BE2C (cell line): ENCODE measurements around the gene SULT4A1.

ENCODE experiments used
- DNase-seq: peaks from one replicate; pipeline ENCODE4 v3.0.0-alpha.2; 2020
- H3K27me3 ChIP-seq: fragments of 250-450 bp; sonication (Bioruptor Pico); 2 replicates; pipeline ENCODE4 v1.5.1; 2020; ENCODE audit warnings: mild to moderate bottlenecking
- H3K36me3 ChIP-seq: fragments of 250-450 bp; sonication (Bioruptor Pico); 2 replicates; pipeline ENCODE4 v1.5.1; 2020; ENCODE audit warnings: mild to moderate bottlenecking
- H3K4me1 ChIP-seq: fragments of 250-450 bp; sonication (Bioruptor Pico); 2 replicates; pipeline ENCODE4 v1.5.1; 2020
- H3K4me3 ChIP-seq: 2 replicates; pipeline ENCODE4 v1.5.1; 2011; ENCODE audit warnings: low read depth, low read length
- H3K9me3 ChIP-seq: fragments of 250-450 bp; sonication (Bioruptor Pico); 2 replicates; pipeline ENCODE4 v1.5.1; 2020
- CTCF ChIP-seq: IDR thresholded peaks from 2 replicates; pipeline ENCODE4 v1.5.1; 2012; ENCODE audit warnings: mild to moderate bottlenecking, low read depth, low read length

SULT4A1 gene

GRCh38 chr22:43833286-43834240 lies 28.8 kb downstream of the SULT4A1 start:
- Histone ChIP-seq H3K36me3 (no peaks in the 10 kb centered on the region), H3K4me1 (peaks cover 14% of the 10 kb centered on the region), H3K9me3 (no peaks in the 10 kb centered on the region), H3K4me3 (no peak overlapping the region), H3K27me3 (no peaks in the 10 kb centered on the region)
- no peak for TF ChIP-seq CTCF
- DNase-seq, result no peak

- Histone ChIP-seq H3K9me3 (no peaks in the 10 kb centered on the region), H3K4me1 (peaks cover 17% of the 10 kb centered on the region), H3K27me3 (no peaks in the 10 kb centered on the region), H3K4me3 (no peak overlapping the region), H3K36me3 (no peaks in the 10 kb centered on the region)
- DNase-seq, result no peak
- TF ChIP-seq CTCF, result no peak
Observed at GRCh38 chr22:43832393-43833265, 29.7 kb downstream of the SULT4A1 start.

DNA sequence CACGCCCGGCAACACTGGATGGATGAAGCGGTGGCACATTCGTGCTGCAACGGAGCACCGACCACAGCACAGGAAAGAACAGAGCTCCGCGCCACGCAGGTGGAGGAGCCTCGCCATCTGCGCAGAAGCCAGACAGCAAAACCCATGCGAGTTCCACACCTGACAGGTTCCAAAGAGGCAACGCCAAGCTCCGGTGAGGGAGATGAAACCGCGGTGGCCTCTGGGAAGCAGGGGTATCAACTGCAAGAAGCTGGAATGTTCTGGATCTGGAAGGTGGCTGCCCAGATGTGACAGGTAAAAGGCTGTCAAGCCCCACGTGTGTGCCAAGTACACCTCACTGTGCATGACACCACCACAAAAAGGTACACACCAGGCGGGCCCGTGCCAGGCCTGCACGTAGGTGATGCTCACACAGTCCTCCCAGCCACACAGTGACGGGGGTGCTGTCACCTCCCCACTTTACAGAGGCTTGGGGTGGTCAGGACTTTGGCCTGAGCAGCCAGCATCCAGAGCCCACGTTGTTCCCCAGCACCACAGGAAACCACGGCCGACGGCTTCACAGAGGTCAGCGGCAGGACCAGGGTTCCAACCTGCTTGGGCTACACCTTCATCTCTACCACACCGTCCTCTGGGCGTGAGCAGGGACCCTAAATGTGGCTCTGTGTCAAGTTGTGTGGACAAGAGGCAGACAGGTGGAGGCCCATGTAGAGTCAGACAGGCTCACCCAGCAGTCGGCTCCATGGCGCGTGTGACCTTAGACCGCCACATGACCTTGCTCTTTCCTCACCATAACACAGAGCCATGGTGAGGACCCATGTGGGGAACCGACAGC lies 30.5 kb downstream of the SULT4A1 start:
- Histone ChIP-seq H3K4me3 (no peak overlapping the region), H3K36me3 (no peaks in the 10 kb centered on the region), H3K27me3 (no peaks in the 10 kb centered on the region), H3K9me3 (no peaks in the 10 kb centered on the region), H3K4me1 (peaks cover 21% of the 10 kb centered on the region)
- no peak for DNase-seq
- TF ChIP-seq CTCF, result no peak

DNA sequence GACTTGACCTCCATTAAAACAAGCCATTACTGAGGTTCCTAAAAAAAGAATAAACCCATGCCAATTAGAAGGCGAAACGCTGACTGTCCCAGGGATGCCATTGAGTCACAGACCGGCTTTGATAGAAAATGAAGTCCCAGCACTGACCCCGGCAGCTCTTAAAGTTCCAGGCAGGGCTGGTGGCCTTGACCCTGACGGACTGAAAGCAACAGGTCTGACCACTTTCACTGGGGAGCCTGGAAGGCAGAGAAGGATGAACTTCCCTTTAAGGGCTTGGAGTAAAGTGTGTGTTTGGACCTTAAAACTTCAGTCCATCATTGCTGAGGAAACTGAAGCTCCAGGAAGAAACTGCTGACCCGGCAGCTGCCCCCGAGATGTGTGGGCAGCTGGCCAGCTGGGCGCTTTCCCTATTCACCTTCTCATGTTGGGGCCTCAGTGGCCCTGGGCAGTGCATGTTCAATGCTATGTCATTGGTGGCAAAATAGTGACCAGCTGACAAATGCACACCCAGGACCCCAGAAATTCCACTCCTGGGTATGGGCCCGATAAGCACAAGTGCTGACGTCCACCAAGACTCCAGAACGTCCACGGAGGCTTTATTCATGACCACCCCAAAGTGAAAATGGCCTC lies 31.3 kb downstream of the SULT4A1 start:
- Histone ChIP-seq H3K36me3 (no peaks in the 10 kb centered on the region), H3K9me3 (no peaks in the 10 kb centered on the region), H3K4me3 (no peak overlapping the region), H3K27me3 (no peaks in the 10 kb centered on the region), H3K4me1 (peaks cover 27% of the 10 kb centered on the region)
- no peak for TF ChIP-seq CTCF
- DNase-seq, result no peak

DNA sequence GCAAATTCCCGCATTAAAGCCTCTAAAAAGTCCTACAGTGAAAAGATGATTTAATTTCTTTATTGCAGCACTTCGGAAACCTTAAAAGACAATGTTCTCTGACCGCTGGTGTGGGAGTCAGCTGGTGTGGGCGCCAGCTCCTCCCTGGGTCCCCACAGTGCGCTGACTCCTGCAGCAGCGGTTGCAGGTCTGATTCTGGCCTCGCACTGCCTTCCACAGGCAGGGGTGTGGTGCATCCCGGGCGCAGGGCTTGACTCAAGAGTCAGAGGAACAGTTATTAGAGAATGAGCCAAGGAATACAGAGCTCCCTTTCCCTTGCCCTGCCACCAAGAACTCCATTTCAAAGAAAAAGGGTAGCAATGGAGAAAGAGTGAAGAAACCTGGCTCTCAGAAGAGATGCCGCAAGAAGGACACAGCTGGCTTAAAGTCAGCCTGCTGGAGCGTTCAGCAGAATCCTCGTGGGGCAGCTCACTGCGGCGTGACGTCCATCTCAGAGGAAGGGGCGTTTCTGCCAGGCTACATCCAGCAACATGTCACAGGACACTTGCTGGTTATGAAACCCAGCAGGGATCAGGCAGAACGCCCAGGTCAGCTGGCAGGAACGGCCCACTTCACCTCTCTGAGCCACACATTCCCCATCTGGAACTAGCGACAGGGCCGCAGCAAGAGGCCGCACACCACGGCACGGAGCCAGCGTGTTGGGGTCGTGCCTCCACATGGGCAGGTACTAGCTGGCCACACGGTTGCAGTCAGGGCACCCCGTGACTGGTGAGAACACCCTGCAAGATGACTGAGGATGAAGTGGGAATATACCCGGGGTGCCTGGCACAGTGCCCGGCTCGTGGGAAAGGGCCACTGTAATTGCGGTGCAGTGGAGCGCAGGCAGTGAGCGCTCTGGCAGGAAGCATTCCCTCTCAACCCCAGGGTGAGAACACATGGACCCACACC lies 32.1 kb downstream of the SULT4A1 start:
- H3K36me3 ChIP-seq, result no peaks in the 10 kb centered on the region
- peak overlapping the region; percentile 11; the same call in 1 of the 2 replicates for H3K4me3 ChIP-seq
- H3K9me3 ChIP-seq, result no peaks in the 10 kb centered on the region
- H3K27me3 ChIP-seq, result no peaks in the 10 kb centered on the region
- no peak for TF ChIP-seq CTCF
- peak; percentile 41 for DNase-seq
- H3K4me1 ChIP-seq, result peaks cover 27% of the 10 kb centered on the region
